ENCODE data around the gene AKR1E2.

DNA sequence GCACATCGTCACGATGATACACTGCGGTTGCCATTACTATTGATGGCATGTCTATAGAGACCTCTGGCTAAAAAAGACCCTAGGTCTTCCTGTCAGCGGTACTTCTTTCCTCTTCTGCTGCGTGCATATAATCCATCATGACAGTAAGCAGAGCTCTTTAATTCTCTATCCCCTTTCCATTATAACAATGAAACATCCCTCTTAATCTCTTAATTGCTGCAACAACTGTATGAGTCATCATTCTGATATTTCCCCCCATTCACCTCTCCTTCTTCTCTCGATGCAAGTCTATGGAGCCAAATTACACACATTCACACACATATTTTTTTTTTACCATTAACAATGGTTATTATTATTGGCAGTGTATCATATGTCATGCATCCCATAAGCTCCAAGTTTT, 45.2 kb upstream of the AKR1E2 start:
- no peak for TF ChIP-seq CTCF (conservative IDR thresholded peaks at IDR 0.05; ENCODE audit: low read length)
- no peak for TF ChIP-seq EZH2phosphoT487 (IDR thresholded peaks at IDR 0.05; ENCODE audit: borderline replicate concordance)
